ENCODE results near the gene ARMC5.
"Not testable (repeated sequence)": the region's sequence is repeated elsewhere in the genome, so short reads cannot be mapped to it uniquely, and the experiment has no call there.

The ARMC5 gene

DNA sequence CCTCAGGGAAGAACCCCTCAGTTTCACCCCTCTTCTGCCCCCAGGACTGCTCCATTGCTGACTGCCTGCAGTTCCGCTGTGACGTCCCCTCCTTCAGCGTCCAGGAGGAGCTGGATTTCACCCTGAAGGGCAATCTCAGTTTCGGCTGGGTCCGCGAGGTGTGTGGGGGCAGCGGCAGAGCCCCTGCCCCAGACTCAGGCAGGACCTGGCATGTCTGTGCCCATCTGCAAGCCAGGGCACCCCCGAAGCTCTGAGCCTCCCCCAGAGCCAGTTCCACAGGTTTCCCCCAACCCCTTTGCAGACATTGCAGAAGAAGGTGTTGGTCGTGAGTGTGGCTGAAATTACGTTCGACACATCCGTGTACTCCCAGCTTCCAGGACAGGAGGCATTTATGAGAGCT lies 35.5 kb upstream of the ARMC5 start:
- Mint-ChIP-seq H3K9me3 (no peaks in the 10 kb centered on the region), H3K27me3 (peaks cover 32 to 47% of the 10 kb centered on the region in 2 donors), H3K36me3 (no peaks in the 10 kb centered on the region), H3K4me3 (no peak overlapping the region), H3K27ac (no peak overlapping the region), H3K4me1 (peaks cover 0 to 4% of the 10 kb centered on the region in 2 donors)
- ATAC-seq (replicated peaks) (no peak), DNase-seq (no peak)

DNA sequence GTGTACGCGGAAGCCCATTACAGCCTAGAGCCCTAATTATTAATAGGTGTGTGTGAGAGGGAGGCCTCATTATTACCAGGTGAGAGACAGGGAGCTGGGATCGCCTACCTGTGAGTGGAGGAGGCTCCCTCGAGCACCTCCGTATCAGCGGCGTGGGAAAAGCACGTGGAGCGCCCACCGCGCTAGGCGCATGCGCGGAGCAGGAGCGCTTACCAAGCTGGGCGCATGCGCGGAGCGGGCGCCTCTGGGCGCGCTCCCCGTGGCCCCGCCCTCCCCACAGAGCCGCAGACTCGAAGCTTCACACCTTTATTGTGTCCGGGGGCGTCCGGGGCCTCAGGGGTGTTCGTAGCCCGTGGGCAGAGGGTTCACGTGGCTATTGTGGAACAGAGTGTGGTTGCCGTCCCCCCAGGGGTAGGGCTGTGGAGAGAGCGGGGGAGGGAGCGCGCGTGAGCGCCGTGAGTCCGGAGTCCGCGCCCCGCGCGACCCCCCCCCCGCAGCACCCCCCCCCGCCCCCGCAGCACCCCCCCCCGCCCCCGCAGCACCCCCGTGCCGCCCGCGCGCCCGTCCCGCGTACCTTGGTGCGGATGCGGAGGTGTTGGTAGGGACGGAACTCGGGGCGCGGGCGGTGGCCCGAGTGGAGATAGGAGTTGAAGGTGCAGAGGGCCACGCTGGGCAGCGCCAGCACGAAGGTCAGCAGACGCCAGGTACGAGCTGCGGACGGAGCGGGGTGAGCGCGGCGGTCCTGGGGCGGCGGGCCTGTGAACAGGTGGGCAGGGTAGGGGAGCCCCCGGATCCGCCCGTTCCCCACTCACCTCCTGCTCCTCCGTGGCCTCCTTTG lies 31.6 kb upstream of the ARMC5 start:
- H3K27me3 Mint-ChIP-seq: peaks cover 29 to 37% of the 10 kb centered on the region in 2 donors
- H3K9me3 Mint-ChIP-seq: no peaks in the 10 kb centered on the region
- peak; percentile 23 for DNase-seq
- no peaks in the 10 kb centered on the region for H3K36me3 Mint-ChIP-seq
- peak overlapping the region in 1 of 2 donors; percentile 69 for H3K4me3 Mint-ChIP-seq
- H3K27ac Mint-ChIP-seq: no peak overlapping the region
- H3K4me1 Mint-ChIP-seq: peaks cover 0 to 8% of the 10 kb centered on the region in 2 donors
- ATAC-seq (replicated peaks): peak in 1 of 2 donors; percentile 52

DNA sequence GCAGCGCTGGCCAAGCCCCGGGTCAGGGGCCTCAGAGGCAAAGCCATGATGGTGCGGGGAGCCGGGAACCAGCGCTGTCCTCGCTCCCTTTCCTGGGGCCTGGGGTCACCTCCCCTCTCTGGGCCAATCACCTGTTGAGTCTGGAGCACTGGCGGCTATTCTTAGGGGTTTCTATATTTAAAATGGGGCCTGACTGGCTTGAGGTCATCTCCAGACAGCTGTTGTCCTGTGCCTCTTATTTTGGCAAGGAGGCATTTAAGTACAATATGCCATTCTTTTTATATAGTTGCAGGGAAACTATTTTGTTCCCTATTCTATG lies 31.1 kb upstream of the ARMC5 start, which contains the start of gene COX6A2:
TSS of gene COX6A2 (minus strand) at position 82 of the 319 bp plus-strand sequence. CDS start at position 47, 35 bp downstream.
- H3K27ac Mint-ChIP-seq: no peak within 1 kb of the TSS
- DNase-seq (no peak), ATAC-seq (replicated peaks) (no peak)
- no peaks in the 10 kb centered on the region for H3K9me3 Mint-ChIP-seq
- H3K4me3 Mint-ChIP-seq: peak within 1 kb of the TSS in 1 of 2 donors; percentile 69
- H3K27me3 Mint-ChIP-seq: peaks cover 28 to 31% of the 10 kb centered on the region in 2 donors
- no peaks in the 10 kb centered on the region for H3K36me3 Mint-ChIP-seq
- H3K4me1 Mint-ChIP-seq: peaks cover 0 to 8% of the 10 kb centered on the region in 2 donors

DNA sequence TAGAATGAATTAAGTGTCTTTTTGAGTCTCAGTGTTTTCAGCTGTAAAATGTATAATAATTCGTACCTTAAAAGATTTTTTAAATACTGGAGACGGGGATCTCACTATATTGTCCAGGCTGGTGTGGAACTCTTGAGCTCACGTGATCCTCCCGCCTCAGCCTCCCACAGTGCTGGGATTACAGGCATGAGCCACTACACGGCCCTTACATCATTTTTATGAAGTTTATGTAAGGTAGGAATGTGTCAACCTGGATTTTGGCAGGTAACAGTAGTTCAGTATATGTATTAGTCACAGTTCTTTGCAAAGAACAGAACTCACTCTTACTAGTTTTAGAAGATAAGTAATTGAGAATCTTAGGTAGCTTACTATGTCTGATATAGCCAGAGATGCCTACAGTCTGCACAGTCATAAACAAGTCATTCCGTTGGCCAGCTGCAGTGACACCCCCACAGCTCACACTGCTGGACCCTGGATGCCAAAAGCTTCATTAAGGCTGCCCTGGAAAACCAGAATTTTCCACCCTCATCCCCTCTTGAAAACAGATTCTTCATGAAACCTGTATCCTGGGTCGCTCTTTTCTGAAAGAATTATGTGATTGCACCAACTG lies 30.6 kb upstream of the ARMC5 start:
- Mint-ChIP-seq H3K36me3 (no peaks in the 10 kb centered on the region), H3K4me3 (no peak overlapping the region), H3K27ac (no peak overlapping the region), H3K4me1 (peaks cover 0 to 8% of the 10 kb centered on the region in 2 donors), H3K27me3 (peaks cover 24 to 26% of the 10 kb centered on the region in 2 donors), H3K9me3 (no peaks in the 10 kb centered on the region)
- ATAC-seq (replicated peaks) (no peak), DNase-seq (no peak)

DNA sequence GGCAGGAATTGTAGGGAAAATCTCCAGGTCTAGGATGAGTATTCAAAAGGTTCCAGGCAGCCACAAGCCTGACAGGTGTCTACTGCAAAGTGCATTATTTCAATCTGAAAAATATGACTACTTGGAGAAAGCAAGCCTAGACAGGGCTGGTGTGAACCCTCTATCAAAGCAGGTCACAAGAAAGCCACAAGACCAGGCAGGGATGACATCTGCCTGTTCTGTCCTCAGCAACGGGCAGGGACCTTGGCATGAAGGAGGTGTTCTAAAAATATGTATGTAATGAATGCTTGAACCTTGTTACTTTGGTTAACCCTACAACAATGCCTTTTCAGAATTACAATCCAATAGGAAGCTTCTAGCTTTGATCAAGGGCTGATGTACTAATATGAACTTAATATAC lies 30.0 kb upstream of the ARMC5 start:
- Mint-ChIP-seq H3K27ac (no peak overlapping the region), H3K4me3 (no peak overlapping the region), H3K27me3 (peaks cover 20 to 21% of the 10 kb centered on the region in 2 donors)

DNA sequence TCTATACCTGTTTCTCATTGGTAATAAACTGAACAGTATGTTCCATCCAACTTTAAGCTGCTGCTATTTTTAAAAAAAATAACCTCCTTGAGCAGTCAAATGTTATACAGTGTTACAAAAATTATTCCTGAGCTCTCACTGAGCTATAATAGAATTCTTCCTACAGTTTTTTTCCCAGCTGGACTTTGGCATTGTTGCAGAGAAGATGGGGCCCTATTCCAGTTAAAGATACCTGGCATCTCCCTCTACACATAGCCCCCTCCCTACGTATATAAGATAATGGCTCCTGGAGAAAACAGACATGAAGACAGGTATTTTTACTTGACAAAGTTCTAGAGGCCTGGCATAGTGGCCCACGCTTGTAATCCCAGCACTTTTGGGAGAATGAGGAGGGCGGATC lies 29.5 kb upstream of the ARMC5 start:
- DNase-seq: no peak
- no peaks in the 10 kb centered on the region for H3K9me3 Mint-ChIP-seq
- peaks cover 0 to 8% of the 10 kb centered on the region in 2 donors for H3K4me1 Mint-ChIP-seq
- no peak for ATAC-seq (replicated peaks)
- no peaks in the 10 kb centered on the region for H3K36me3 Mint-ChIP-seq
- H3K4me3 Mint-ChIP-seq: no peak overlapping the region
- H3K27ac Mint-ChIP-seq: no peak overlapping the region
- peaks cover 16 to 18% of the 10 kb centered on the region in 2 donors for H3K27me3 Mint-ChIP-seq

More for the DNA sequence above, 30.0 kb upstream of the ARMC5 start:
- H3K9me3 Mint-ChIP-seq: no peaks in the 10 kb centered on the region
- ATAC-seq (replicated peaks) (no peak), DNase-seq (no peak)
- H3K36me3 Mint-ChIP-seq: no peaks in the 10 kb centered on the region
- peaks cover 0 to 8% of the 10 kb centered on the region in 2 donors for H3K4me1 Mint-ChIP-seq

DNA sequence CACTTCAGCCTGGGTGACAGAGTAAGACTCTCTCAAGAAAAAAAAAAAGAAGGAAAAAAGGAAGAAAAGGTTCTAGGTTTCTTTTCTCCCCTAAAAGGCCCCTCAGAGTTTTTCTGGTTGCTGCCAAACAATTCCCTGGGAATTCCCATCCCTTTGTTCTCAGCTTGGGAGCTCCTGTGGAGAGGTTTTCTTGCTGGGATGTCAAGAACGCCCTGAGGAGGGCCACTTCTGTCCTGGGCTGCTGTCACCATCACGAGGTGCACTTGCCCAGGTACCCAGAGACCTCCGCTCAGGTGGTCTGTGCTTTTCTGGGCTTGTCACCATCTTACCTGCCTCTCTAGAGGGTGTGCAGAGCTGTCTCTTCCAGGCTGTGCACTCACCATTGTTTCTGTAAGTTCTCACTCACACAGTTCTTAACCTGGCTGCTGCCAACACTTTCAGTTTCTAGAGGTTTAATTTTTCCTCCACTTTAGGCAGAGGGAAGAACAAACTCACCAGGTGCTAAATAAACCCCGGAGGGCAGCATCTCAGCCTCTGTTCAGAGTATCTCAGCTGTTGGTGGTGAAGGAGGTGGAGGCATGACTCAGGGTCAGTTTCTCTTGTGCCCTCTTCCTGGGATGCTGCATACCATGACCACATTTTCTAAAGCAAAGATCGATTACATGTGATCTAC lies 28.8 kb upstream of the ARMC5 start:
- no peak for DNase-seq
- no peak overlapping the region for H3K27ac Mint-ChIP-seq
- H3K36me3 Mint-ChIP-seq: no peaks in the 10 kb centered on the region
- H3K27me3 Mint-ChIP-seq: peaks cover 9 to 11% of the 10 kb centered on the region in 2 donors
- no peaks in the 10 kb centered on the region for H3K9me3 Mint-ChIP-seq
- ATAC-seq (replicated peaks): no peak
- H3K4me1 Mint-ChIP-seq: peaks cover 0 to 8% of the 10 kb centered on the region in 2 donors
- no peak overlapping the region for H3K4me3 Mint-ChIP-seq

DNA sequence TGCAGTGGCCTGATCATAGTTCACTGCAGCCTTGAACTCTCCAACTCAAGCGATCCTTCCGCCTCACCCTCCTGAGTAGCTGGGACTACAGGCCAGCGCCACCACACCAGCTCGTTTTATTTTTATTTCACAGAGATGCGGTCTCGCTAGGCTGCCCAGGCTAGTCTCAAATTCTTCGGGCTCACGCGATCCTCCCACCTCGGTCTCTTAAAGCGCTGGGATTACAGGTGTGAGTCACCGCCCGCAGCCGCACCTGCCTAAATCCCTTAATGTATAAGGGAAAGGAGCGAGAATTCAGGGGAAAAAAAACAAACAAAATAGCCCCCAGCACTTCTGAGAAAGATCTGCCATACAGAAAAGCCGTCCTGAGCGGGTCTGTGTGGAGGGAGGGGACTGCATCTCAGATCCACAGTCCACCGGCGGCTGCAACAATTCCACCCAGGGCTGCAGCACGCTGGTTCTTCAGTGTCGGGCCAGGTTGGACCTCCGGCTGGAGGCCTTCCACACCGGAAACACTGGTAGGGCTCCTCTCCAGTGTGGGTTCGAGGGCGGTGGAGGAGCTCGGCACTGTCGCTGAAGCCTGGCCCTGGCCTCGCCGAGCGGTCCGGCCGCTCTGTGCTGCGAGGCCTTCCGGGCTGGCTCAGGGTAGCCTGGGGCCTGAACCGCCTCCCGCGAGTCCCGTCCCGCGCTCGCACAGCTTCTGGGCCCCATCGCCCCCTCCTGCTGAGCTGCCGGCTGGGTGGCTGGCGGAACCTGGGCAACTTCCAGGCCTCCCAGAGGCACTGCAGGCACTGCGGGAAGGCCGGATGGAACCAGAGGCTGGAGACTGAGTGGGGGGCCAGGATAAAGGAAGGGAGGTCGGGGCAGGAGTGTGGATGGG lies 23.7 kb upstream of the ARMC5 start:
- DNase-seq (no peak), ATAC-seq (replicated peaks) (no peak)
- H3K36me3 Mint-ChIP-seq: no peaks in the 10 kb centered on the region
- no peak overlapping the region for H3K27ac Mint-ChIP-seq
- no peak overlapping the region for H3K4me3 Mint-ChIP-seq
- H3K9me3 Mint-ChIP-seq: no peaks in the 10 kb centered on the region
- H3K27me3 Mint-ChIP-seq: no peaks in the 10 kb centered on the region
- peaks cover 11 to 26% of the 10 kb centered on the region in 2 donors for H3K4me1 Mint-ChIP-seq

DNA sequence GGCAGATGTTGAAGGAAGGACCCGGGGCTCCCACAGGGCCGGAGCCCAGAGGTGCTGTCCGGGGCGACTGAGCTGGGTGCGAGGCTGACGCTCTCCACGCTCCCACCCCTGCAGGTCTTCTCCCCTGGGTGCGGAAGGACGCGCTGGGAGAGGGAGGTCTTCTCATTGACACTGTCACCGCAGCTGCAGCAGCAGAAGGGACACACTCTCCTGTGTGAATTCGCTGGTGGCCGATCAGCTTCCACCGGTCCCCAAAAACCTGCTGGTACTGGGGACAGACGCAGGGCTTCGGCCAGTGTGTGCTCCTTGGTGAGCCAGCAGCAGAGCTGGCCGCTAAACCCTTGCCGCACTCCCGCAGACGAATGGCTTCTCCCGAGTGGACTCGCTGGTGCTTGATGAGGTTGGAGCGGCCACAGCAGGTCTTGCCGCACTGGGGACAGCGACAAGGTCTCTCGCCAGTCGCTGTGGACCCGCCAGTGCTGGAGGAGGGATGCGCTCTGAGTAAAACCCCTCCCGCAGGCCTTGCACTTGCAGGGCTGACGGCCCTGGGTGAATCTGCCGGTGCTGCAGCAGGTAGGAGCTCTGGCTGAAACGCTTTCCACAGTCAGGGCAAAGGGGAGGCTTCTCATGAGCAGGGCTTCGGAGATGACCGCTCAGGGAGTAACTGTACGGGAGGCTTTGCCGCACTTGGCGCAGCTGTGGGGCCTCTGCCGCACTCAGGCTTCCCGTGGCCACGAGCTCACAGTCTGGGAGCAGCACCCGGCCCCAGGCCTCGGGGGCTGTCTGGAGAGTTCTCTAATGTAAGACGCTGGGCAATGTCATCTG lies 22.9 kb upstream of the ARMC5 start:
- H3K4me1 Mint-ChIP-seq: peaks cover 11 to 19% of the 10 kb centered on the region in 2 donors
- H3K27ac Mint-ChIP-seq: no peak overlapping the region
- no peaks in the 10 kb centered on the region for H3K27me3 Mint-ChIP-seq
- ATAC-seq (replicated peaks) (no peak), DNase-seq (no peak)
- H3K36me3 Mint-ChIP-seq: no peaks in the 10 kb centered on the region
- no peak overlapping the region for H3K4me3 Mint-ChIP-seq
- H3K9me3 Mint-ChIP-seq: no peaks in the 10 kb centered on the region

DNA sequence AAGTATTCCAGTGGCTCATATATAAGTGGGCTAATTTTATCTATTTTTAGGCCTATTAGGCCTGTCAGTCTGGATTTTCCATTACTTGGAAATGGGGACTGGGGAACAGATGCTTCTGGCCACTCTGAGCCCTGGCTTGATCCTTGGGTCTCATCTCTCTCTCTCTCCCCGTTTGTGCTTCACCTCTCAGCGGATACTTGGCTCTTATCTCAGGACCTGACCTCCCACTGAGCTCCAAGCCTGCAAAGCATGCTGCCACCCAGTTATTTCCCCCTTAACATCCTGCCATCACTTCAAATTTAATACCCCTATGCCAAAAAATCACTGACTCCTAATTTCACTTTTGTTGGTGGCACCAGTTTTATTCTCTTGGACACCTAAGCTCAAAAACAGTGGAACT lies 20.9 kb upstream of the ARMC5 start:
- Mint-ChIP-seq H3K36me3 (no peaks in the 10 kb centered on the region), H3K9me3 (no peaks in the 10 kb centered on the region), H3K27ac (no peak overlapping the region), H3K27me3 (peaks cover 4 to 6% of the 10 kb centered on the region in 2 donors), H3K4me3 (no peak overlapping the region), H3K4me1 (peaks cover 20 to 32% of the 10 kb centered on the region in 2 donors)
- DNase-seq (no peak), ATAC-seq (replicated peaks) (no peak)

DNA sequence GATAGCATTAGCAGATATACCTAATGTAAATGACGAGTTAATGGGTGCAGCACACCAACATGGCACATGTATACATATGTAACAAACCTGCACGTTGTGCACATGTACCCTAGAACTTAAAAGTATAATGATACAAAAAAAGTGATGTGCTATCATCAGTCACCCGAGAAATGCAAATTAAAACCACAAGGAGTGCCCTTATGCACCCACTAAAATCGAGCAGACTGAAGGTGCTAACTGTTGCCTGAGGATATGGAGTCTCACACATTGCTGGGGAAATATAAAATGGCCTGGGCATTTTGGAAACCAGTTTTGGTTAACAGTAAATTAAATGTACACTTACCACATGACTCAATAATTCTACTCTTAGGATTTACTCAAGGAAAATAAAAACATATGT lies 20.3 kb upstream of the ARMC5 start:
- ATAC-seq (replicated peaks): peak in 1 of 2 donors; percentile 23
- not testable (repeated sequence) for H3K4me3 Mint-ChIP-seq, H3K36me3 Mint-ChIP-seq, DNase-seq, H3K27ac Mint-ChIP-seq, H3K27me3 Mint-ChIP-seq, H3K9me3 Mint-ChIP-seq
- peaks cover 20 to 32% of the 10 kb centered on the region in 2 donors for H3K4me1 Mint-ChIP-seq

DNA sequence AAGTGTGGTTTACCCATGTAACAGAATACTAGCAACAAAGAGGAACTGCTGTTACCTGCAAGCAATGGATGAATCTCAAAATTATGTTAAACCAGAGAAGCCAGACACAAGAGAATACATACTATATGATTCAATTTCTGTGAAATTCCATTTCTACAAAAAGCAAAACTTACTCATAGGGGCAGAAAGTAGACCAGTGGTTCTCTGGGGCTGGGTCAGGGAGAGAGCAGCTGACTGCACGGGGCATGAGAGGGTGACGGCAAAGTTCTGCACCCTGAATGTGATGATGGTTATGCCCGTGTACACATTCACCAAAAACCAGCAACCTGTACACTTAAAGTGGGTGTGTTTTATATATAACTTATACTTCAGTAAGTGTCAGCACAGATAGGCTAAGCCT lies 19.8 kb upstream of the ARMC5 start:
- H3K9me3 Mint-ChIP-seq: no peaks in the 10 kb centered on the region
- ATAC-seq (replicated peaks) (no peak), DNase-seq (no peak)
- no peaks in the 10 kb centered on the region for H3K36me3 Mint-ChIP-seq
- no peak overlapping the region for H3K4me3 Mint-ChIP-seq
- peaks cover 4 to 6% of the 10 kb centered on the region in 2 donors for H3K27me3 Mint-ChIP-seq
- H3K4me1 Mint-ChIP-seq: peaks cover 20 to 32% of the 10 kb centered on the region in 2 donors
- no peak overlapping the region for H3K27ac Mint-ChIP-seq

DNA sequence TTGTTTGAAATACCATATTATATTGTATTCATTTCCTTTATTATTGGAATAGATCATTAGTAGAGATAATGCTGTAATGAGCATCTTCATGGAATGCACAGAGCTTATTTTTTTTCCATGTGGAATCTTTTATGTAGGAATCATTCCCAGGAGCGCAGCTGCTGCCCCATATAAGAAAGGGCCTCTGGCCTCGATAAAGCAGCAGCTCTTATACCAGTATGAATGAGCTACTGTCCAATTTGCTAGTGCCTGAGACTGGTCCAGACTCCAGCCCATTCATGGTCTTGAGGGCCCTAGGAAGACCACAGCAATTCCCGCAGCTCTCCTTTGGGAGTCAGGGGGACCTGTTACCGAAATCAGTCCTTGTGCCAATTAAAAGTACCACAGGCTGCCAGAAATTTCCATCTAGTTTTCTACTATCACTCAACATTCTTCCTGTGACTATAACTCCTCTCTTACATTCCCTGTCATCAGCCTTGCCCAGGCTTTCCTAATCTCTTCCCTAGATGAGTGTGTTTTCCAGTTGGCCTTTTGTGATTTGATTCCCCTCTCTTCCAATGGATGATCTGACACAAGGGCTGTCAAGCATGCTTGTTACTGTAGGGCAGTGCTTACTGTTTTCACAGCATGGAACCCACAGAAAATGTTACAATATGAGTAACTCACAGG lies 18.7 kb upstream of the ARMC5 start:
- ATAC-seq (replicated peaks): no peak
- no peaks in the 10 kb centered on the region for H3K9me3 Mint-ChIP-seq
- DNase-seq: no peak
- no peak overlapping the region for H3K4me3 Mint-ChIP-seq
- peaks cover 20 to 32% of the 10 kb centered on the region in 2 donors for H3K4me1 Mint-ChIP-seq
- no peaks in the 10 kb centered on the region for H3K36me3 Mint-ChIP-seq
- no peak overlapping the region for H3K27ac Mint-ChIP-seq
- H3K27me3 Mint-ChIP-seq: peaks cover 4 to 6% of the 10 kb centered on the region in 2 donors

Data from stimulated activated naive B cell treated with anti-CD40 and anti-IgM and Interleukin-4, amounts not matched to agents 10 μg/mL and 1 μg/mL and 100 μg/mL, for 72 hours (primary cell).